Cardiac fibroblast (primary cell): ENCODE measurements around the gene OSTC.

ENCODE experiments used
- DNase-seq, 2 donors: peaks; one replicate each; pipeline versions ENCODE4 v3.0.0 to v3.0.0-alpha.2; 2010; ENCODE audit warnings: low read depth in 2 of 2
- H3K4me3 ChIP-seq, 2 donors: replicated peaks in 1 of 2; 1 replicate in 1 of 2; 2 replicates in 1 of 2; pipeline ENCODE4 v1.5.1; 2011; ENCODE audit warnings: low read depth in 2 of 2, low read length in 2 of 2, mild to moderate bottlenecking in 2 of 2, moderate library complexity in 1 of 2
- TF ChIP-seq, protein P1 (sequence below): IDR thresholded peaks from one replicate; pipeline ENCODE4 v1.5.1; 2011; ENCODE audit warnings: low read depth, mild to moderate bottlenecking, low read length, inconsistent platforms

Gene OSTC

DNA sequence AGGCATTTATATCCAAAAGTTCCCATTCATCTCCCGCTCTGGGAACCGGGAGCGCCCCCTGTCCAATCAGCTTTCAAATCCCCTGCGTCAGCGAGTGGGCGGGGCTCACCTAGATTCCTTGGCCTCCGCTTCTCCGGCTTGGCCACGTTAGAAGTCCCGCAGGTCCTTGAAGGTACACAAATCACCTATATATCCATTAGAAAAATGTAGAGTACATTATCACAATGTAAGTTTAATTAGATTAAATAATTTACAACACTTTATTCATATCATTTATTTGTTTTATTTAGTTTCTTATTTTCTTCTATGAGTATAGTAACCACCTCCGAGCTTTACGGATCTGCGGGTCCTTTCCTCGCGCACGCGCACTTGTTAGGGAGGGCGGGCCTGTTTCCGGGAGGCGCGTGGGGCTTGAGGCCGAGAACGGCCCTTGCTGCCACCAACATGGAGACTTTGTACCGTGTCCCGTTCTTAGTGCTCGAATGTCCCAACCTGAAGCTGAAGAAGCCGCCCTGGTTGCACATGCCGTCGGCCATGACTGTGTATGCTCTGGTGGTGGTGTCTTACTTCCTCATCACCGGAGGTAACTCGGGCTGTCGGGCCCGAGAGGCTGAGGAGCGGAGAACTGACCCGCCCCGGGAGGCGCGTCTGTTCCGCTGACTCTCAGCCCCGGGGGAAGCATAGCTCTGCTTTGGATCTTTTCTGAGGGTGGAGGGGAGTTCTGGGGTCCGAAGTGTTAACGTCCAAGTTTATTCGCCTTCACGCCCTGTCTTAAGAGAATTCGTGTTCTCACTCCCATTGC, at the start of gene OSTC:
TSS of gene OSTC (plus strand) at position 388 of the 802 bp plus-strand sequence. CDS start at position 445, 57 bp downstream.
- TF ChIP-seq, protein P1, sequence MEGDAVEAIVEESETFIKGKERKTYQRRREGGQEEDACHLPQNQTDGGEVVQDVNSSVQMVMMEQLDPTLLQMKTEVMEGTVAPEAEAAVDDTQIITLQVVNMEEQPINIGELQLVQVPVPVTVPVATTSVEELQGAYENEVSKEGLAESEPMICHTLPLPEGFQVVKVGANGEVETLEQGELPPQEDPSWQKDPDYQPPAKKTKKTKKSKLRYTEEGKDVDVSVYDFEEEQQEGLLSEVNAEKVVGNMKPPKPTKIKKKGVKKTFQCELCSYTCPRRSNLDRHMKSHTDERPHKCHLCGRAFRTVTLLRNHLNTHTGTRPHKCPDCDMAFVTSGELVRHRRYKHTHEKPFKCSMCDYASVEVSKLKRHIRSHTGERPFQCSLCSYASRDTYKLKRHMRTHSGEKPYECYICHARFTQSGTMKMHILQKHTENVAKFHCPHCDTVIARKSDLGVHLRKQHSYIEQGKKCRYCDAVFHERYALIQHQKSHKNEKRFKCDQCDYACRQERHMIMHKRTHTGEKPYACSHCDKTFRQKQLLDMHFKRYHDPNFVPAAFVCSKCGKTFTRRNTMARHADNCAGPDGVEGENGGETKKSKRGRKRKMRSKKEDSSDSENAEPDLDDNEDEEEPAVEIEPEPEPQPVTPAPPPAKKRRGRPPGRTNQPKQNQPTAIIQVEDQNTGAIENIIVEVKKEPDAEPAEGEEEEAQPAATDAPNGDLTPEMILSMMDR = no peak

DNA sequence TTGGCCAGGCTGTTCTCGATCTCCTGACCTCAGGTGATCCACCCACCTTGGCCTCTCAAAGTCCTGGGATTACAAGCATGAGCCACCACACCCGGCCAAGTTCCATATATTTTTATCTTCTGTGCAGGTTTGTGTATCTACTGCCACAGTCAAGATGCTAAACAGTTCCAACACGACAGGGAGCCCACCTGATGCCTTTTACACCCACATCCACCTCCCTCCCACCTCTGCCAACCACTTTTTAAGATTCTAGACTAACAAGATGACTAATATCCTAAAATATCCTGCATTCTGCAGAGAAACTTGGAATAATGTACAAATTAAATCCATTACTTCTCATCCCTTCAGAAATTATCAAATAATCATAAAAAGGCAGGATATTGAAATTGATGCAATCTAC, 49.3 kb upstream of the OSTC start:
- no peak overlapping the region for H3K4me3 ChIP-seq
- DNase-seq = no peak
- TF ChIP-seq, protein P1 = no peak

More for the DNA sequence above, at the start of gene OSTC:
- peak within 1 kb of the TSS; percentile 63 to 71 for H3K4me3 ChIP-seq
- peak; percentile 98 to 99 for DNase-seq

DNA sequence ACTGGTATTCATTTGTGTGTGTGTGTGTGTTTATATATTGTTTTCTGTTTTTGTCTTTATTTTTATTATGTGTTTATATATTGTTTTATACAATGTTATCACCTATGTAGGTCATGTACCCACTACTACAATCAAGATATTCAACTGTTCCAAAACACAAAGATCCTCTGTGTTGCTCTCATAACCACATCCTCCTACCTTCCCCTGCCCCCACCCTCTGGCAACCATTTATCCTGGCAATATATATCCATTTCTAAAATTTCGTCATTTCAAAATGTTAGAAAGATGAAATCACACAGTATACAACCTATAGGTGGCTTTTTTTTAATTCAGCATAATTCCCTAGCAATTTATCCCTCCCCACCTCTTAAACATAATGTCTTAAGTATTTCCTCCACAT, 48.9 kb upstream of the OSTC start:
- no peak overlapping the region for H3K4me3 ChIP-seq
- TF ChIP-seq, protein P1 = no peak
- no peak for DNase-seq

DNA sequence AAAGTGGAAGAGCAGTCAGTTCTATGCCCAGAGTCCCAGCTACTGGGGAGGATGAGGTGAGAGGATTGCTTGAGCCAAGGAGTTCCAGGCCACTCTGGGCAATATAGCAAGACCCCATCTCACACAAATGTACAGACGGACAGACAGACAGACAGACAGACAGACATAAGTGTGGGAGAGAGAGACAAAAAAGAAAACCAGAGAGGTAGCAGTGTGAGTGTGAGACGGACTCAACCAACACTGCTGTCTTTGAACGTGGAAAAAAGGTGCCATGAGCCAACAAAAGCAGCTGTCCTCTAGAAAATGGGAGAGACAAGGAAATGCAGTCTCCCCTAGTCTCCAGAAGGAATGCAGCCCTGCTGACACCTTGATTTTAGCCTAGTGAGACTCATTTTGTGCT, 48.2 kb upstream of the OSTC start:
- no peak overlapping the region for H3K4me3 ChIP-seq
- TF ChIP-seq, protein P1 = no peak
- no peak for DNase-seq

DNA sequence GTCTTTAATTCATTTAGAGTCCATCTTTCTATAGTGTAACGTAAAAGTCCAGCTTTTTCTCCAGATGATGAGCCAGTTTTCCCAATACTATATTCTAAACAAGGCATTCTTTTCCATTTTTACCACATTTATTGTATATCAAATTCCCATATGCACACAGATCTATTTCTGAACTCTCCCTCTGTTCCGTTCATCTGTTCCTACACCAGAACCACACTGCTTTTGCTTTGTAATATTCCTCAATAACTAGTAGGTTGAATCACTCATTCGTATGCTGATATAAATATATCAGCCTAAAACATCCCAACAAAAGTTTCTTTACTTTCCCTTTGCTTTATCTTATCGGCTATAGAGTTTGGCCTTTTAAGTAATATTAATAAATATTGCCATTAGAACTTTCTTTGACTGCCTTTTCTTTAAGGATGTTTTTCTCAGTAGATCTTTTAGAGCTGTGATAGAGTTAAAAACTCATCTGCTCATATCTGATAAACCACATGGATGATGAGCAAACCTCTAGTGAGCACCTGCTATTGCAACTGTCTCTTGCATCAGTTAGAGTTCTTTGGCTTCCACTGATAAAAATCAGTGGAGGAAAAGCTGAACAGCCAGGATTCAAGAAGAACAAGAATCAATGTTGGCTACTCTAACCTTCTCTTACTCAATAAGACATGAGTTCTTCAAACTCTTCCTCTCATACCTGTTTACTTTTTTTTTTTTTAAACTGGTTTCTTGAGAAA, 43.2 kb upstream of the OSTC start:
- TF ChIP-seq, protein P1 = no peak
- no peak overlapping the region for H3K4me3 ChIP-seq
- DNase-seq = no peak

DNA sequence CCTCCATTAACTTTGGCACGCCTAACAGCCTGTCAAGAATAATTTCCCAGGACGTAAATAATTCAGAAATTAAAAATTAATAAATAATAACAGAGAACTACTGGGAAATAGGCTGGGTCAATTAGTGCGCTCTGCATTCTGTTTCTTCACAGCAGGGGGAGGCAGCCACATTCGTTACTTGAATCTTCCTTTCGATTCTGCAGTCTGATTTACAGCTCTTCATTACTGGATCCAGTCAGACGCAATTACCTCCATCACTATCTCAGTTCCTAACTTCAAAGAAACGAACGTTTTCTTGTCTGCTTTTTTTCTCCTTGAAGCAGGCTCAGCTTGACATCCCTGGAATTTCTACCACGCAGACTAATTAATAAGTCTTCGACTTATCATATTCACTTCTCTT, 39.0 kb upstream of the OSTC start:
- TF ChIP-seq, protein P1 = peak; percentile 60
- H3K4me3 ChIP-seq = peak overlapping the region; percentile 24 to 37
- DNase-seq = peak; percentile 54 to 60
